ENCODE results near the gene LRMDA.

Gene LRMDA

GRCh38 chr10:75542084-75542483, 110.7 kb downstream of the LRMDA start:
- DNase-seq (ENCODE audit: low read depth): no peak

- no peak for DNase-seq (ENCODE audit: low read depth)
Measured at GRCh38 chr10:75542906-75543305, 111.5 kb downstream of the LRMDA start.

- DNase-seq (ENCODE audit: low read depth): no peak
Measured at GRCh38 chr10:75544386-75544785, 113.0 kb downstream of the LRMDA start.

- DNase-seq (ENCODE audit: low read depth): no peak
Measured at GRCh38 chr10:75544993-75545706, 113.7 kb downstream of the LRMDA start.

GRCh38 chr10:75546004-75546403, 114.6 kb downstream of the LRMDA start:
- DNase-seq (ENCODE audit: low read depth): no peak

- DNase-seq (ENCODE audit: low read depth): no peak
Measured at GRCh38 chr10:75547391-75548298, 116.2 kb downstream of the LRMDA start.

- DNase-seq (ENCODE audit: low read depth): no peak
Measured at GRCh38 chr10:75548356-75548755, 116.9 kb downstream of the LRMDA start.

- DNase-seq (ENCODE audit: low read depth): no peak
Measured at GRCh38 chr10:75550191-75550590, 118.8 kb downstream of the LRMDA start.

GRCh38 chr10:75552171-75552570, 120.7 kb downstream of the LRMDA start:
- DNase-seq (ENCODE audit: low read depth): no peak

- DNase-seq (ENCODE audit: low read depth): no peak
Measured at GRCh38 chr10:75553550-75553949, 122.1 kb downstream of the LRMDA start.

GRCh38 chr10:75555323-75555722, 123.9 kb downstream of the LRMDA start:
- no peak for DNase-seq (ENCODE audit: low read depth)

- DNase-seq (ENCODE audit: low read depth): no peak
Measured at GRCh38 chr10:75556320-75556719, 124.9 kb downstream of the LRMDA start.

- no peak for DNase-seq (ENCODE audit: low read depth)
Measured at GRCh38 chr10:75565286-75566251, 134.1 kb downstream of the LRMDA start.

GRCh38 chr10:75568450-75569130, 137.2 kb downstream of the LRMDA start:
- no peak for DNase-seq (ENCODE audit: low read depth)

- no peak for DNase-seq (ENCODE audit: low read depth)
Measured at GRCh38 chr10:75569506-75569905, 138.1 kb downstream of the LRMDA start.

- DNase-seq (ENCODE audit: low read depth): no peak
Measured at GRCh38 chr10:75572478-75572877, 141.1 kb downstream of the LRMDA start.

- no peak for DNase-seq (ENCODE audit: low read depth)
Measured at GRCh38 chr10:75575940-75576339, 144.5 kb downstream of the LRMDA start.

- no peak for DNase-seq (ENCODE audit: low read depth)
Measured at GRCh38 chr10:75582102-75582501, 150.7 kb downstream of the LRMDA start.

- DNase-seq (ENCODE audit: low read depth): no peak
Measured at GRCh38 chr10:75585294-75585693, 153.9 kb downstream of the LRMDA start.

- no peak for DNase-seq (ENCODE audit: low read depth)
Measured at GRCh38 chr10:75586814-75587213, 155.4 kb downstream of the LRMDA start.

GRCh38 chr10:75588031-75588430, 156.6 kb downstream of the LRMDA start:
- DNase-seq (ENCODE audit: low read depth): no peak

All from stimulated activated CD4-positive, alpha-beta T cell treated with anti-CD3 and anti-CD28 coated beads, Interleukin-2, amount 100 ng/mL, for 4 hours (primary cell).